Muscle of leg (tissue), 11 donors: ENCODE measurements around the gene ZKSCAN4. TPM values are rescaled to one million over a fixed set of nuclear protein-coding genes. Genes with fewer than 3 reads are reported as not detected.
A peak's percentile ranks its signal among the peaks of the same experiment; 100 is the strongest.

Source experiments
- DNase-seq: peaks from one replicate; pipeline ENCODE4 v3.0.0; 2013
- H3K27ac ChIP-seq: one replicate; pipeline ENCODE4 v1.5.1; 2013; ENCODE audit warnings: mild to moderate bottlenecking, low read length, control low read depth
- H3K27me3 ChIP-seq: one replicate; pipeline ENCODE4 v1.6.1; 2013; ENCODE audit warnings: low read length; ENCODE audit not compliant: control insufficient read depth, insufficient read depth
- H3K36me3 ChIP-seq: one replicate; pipeline ENCODE4 v1.6.1; 2013; ENCODE audit warnings: low read length; ENCODE audit not compliant: control insufficient read depth, insufficient read depth
- H3K4me1 ChIP-seq: one replicate; pipeline ENCODE4 v1.6.1; 2013; ENCODE audit warnings: low read length; ENCODE audit not compliant: control insufficient read depth, insufficient read depth
- H3K4me3 ChIP-seq: one replicate; pipeline ENCODE4 v1.5.1; 2013; ENCODE audit warnings: low read length, control low read depth
- H3K9me3 ChIP-seq: replicated peaks from 2 replicates; pipeline ENCODE4 v1.6.1; 2013; ENCODE audit warnings: low read depth, low read length; ENCODE audit not compliant: control insufficient read depth
- WGBS: methylation state at CpG from one replicate; pipeline ENCODE4 v1.1.5; 2013; ENCODE audit warnings: missing lambda C conversion rate; ENCODE audit not compliant: insufficient coverage; 5-methylcytosine and 5-hydroxymethylcytosine counted together
- polyA plus RNA-seq, 8 donors: library from polyadenylated mRNA; unstranded; fragments of 120-200 nt; gene quantifications; one replicate each; pipeline versions ENCODE4 v1.2.1 to v1.2.3, GENCODE V29; 2013; ENCODE audit warnings: inconsistent platforms in 1 of 8, low replicate concordance in 1 of 8; ENCODE audit not compliant: insufficient read length in 8 of 8, insufficient read depth in 1 of 8
- total RNA-seq: library from RNA; stranded (reverse); fragments of 120-200 nt; gene quantifications from one replicate; pipeline ENCODE4 v1.2.4, GENCODE V29; 2013

The ZKSCAN4 gene
- total and polyA plus RNA-seq, 9 donors: 4.8 to 7.0 (median 5.6) TPM

DNA sequence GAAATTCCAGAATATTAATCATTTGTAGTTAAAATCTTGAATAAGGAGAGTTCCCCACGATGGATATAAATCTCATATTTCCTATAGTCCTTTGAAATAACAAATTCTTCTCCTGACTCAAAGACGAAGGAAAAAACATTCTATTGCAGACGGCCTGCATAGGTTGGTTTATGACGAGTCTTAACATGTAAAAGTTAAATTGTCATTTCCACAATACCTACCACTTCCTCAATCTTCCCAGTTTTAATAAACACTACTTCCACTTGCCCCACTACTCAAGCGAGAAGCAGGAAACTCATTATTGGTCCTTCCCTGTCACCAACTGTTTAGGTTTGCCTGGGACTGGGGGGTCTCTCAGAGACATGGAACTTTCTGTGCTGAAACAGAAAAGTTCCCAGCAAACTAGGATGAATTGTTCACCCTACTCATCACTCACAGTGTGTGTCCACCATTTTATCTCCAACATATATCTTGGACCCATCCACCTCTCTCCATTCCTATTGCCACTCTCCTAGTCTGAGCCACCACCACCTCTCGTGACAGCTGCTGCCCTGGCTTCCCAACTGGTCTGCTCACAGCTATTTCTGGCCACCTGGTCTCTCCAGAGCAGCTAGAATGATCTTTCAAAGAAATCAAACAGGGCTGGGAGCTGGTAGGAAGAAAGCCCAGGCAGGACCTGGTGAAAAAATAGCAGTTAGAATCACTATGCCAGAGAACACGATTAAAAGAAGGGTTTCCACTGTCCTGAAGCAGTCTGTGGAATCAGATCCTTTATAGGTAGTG lies 42.1 kb downstream of the ZKSCAN4 start:
- Histone ChIP-seq H3K27me3 (peaks cover 53% of the 10 kb centered on the region), H3K4me3 (no peak overlapping the region), H3K27ac (peak overlapping the region; percentile 77), H3K9me3 (no peaks in the 10 kb centered on the region), H3K36me3 (no peaks in the 10 kb centered on the region), H3K4me1 (peaks cover 15% of the 10 kb centered on the region)
- WGBS: 0% methylated on average over 1 of the region's 7 CpGs
- peak; percentile 51 for DNase-seq

DNA sequence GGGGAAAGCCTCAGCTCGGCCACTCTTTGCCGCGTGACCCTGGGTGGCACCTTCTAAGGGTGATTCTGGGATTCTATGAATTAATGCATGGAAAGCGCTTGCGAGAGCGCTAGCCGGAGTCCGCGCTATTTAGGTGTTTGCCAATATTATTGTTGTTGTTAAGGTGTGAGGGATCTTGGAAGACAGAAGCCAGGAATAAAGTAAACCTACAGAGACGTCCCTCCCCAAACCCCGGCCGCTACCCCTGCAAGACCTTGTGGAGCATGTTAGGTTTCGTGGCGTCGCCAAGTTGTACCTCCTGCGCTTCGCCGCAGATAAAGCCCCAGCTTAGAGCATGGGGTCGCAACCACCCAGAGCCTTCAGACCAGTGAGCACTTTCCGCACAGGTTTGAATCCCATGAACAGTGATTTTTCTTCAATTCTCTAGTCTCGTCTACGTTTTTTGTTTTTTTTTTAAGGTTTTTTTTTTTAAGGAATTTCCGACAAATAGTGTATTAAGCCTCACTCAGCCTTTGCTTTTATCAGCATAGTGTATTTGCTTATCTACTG lies 43.9 kb downstream of the ZKSCAN4 start:
- H3K27me3 ChIP-seq: peaks cover 51% of the 10 kb centered on the region
- peaks cover 1% of the 10 kb centered on the region for H3K9me3 ChIP-seq
- peaks cover 15% of the 10 kb centered on the region for H3K4me1 ChIP-seq
- H3K27ac ChIP-seq: no peak overlapping the region
- peak overlapping the region; percentile 33 for H3K4me3 ChIP-seq
- 0% methylated on average over 11 of the region's 23 CpGs for WGBS
- no peak for DNase-seq
- H3K36me3 ChIP-seq: no peaks in the 10 kb centered on the region

DNA sequence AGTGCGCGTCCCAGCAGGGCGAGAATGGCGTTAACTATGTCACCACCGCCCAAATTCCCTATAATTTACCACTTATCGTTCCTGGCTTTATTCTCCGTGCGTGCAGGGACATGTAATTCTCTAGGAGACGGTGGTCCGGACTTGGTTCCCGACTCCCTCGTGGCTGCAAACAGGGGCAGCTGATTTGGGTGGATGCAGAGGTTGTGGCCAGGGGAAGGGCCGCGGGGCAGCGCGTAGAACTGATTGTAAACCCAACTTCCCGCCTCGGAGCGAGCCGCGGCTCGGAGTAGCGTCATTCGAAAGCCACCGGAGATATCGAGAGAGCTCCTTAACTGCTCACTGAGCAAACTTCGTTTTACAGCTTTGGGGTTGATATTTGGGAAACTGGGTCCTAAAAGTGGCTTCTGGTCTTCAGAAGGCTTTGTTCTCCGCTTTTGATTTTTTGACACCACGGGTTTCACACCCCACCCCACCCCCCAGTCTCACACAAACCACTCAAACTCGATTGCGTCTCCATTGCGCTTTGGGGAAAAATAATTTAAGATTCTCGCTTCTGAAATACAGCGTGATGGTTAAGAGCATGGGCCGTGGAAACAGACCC lies 44.5 kb downstream of the ZKSCAN4 start:
- peak overlapping the region; percentile 33 for H3K4me3 ChIP-seq
- H3K36me3 ChIP-seq: no peaks in the 10 kb centered on the region
- peaks cover 15% of the 10 kb centered on the region for H3K4me1 ChIP-seq
- 0% methylated on average over 4 of the region's 35 CpGs for WGBS
- DNase-seq: peak; percentile 48
- H3K27me3 ChIP-seq: peaks cover 48% of the 10 kb centered on the region
- H3K9me3 ChIP-seq: peaks cover 3% of the 10 kb centered on the region
- H3K27ac ChIP-seq: no peak overlapping the region

DNA sequence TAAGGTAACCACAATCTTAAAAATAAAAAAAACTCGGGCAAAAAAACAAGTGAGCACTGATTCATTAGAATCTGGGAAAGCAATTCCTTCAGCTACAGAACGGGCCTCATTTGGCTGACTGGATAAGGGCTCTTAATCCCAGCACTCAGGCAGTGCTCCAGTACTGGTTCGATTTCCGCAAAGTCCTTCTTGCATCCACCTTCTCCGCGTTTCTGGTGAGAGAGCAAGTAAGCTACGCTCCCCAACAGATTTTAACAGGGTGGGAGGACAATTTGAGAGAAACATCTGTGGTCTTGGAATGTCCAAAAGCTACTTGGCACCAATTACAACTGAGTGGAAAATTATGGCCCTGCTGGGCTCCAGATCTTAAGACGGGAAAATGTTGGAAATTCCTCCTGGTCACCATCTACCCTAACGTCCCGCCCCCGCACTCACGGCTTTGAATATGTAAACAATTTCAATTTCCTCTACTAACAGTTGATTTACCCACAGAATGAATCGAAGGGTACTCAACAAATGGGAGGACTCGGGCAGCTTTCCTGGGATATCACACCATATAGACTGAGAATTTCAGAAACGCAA lies 45.0 kb downstream of the ZKSCAN4 start:
- no peak for DNase-seq
- Histone ChIP-seq H3K4me1 (peaks cover 15% of the 10 kb centered on the region), H3K4me3 (peak overlapping the region; percentile 33), H3K9me3 (peaks cover 3% of the 10 kb centered on the region), H3K36me3 (no peaks in the 10 kb centered on the region), H3K27me3 (peaks cover 42% of the 10 kb centered on the region), H3K27ac (no peak overlapping the region)
- WGBS: under 1% methylated on average over 11 of the region's 15 CpGs

DNA sequence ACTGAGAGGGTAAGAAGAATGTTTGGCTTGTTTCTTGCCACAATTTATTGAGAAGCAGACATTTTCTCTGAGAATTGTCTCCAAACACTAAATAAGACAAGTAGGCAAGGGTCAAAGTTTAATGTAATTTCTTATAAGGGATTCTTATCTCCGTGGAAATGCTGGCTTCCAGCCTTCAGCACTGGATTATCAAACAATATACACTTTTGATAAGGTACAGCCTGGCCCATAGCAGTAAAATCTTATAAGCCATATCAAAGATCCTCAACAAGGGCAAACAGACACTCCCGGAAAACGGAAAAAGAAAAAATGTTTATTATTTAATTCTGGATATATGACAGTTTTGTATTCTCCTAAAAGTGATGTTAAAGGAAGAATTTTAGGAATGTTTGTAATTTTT lies 45.5 kb downstream of the ZKSCAN4 start:
- no CpG with 5 or more reads among the region's 3 CpGs for WGBS
- DNase-seq: no peak

DNA sequence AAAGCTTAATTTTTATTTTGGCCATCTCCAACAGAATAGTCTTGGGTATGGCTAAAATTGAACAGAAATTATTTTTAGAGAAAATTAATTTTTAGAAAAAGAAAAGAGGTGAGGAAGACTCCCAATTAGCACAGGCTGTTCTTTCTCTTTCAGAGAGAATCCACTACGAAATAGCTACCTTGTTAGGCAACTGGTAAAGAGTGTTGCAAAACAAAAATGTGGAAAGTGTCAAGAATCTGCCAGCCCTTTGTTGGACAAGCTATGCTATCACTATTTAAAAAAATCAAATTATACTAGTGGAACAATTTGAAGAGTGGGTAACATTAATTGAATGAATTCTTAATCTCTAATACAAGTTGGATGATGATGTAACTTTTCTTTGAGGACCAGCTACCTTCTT lies 46.2 kb downstream of the ZKSCAN4 start:
- H3K27me3 ChIP-seq: peaks cover 33% of the 10 kb centered on the region
- WGBS: no CpG with 5 or more reads among the region's 1 CpG
- no peaks in the 10 kb centered on the region for H3K36me3 ChIP-seq
- peaks cover 15% of the 10 kb centered on the region for H3K4me1 ChIP-seq
- peaks cover 3% of the 10 kb centered on the region for H3K9me3 ChIP-seq
- no peak overlapping the region for H3K4me3 ChIP-seq
- H3K27ac ChIP-seq: no peak overlapping the region
- DNase-seq: no peak

More for the DNA sequence above, 45.5 kb downstream of the ZKSCAN4 start:
- no peak overlapping the region for H3K4me3 ChIP-seq
- H3K27me3 ChIP-seq: peaks cover 37% of the 10 kb centered on the region
- no peak overlapping the region for H3K27ac ChIP-seq
- H3K36me3 ChIP-seq: no peaks in the 10 kb centered on the region
- peaks cover 3% of the 10 kb centered on the region for H3K9me3 ChIP-seq
- peaks cover 15% of the 10 kb centered on the region for H3K4me1 ChIP-seq

DNA sequence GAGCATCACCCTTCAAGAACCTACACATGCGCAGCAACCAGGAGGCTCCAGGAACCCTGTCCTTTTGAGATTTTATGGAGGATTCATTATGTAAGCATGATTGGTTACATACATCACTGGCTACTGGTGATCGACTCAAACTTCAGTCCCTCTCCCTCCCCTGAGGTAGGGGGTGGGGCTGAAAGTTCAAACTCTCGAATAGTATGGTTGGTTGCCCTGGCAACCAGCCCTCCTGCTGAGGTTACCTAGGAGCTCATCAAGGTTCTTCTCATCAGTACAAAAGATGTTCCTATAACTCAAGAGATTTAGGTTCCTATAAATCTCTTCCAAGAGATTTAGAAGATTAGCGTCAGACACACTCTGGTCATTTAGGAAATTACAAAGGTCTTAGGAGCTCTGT lies 48.9 kb downstream of the ZKSCAN4 start:
- no CpG with 5 or more reads among the region's 4 CpGs for WGBS
- H3K27me3 ChIP-seq: peaks cover 25% of the 10 kb centered on the region
- H3K27ac ChIP-seq: no peak overlapping the region
- DNase-seq: no peak
- peaks cover 11% of the 10 kb centered on the region for H3K4me1 ChIP-seq
- H3K9me3 ChIP-seq: peaks cover 3% of the 10 kb centered on the region
- H3K36me3 ChIP-seq: no peaks in the 10 kb centered on the region
- H3K4me3 ChIP-seq: no peak overlapping the region

DNA sequence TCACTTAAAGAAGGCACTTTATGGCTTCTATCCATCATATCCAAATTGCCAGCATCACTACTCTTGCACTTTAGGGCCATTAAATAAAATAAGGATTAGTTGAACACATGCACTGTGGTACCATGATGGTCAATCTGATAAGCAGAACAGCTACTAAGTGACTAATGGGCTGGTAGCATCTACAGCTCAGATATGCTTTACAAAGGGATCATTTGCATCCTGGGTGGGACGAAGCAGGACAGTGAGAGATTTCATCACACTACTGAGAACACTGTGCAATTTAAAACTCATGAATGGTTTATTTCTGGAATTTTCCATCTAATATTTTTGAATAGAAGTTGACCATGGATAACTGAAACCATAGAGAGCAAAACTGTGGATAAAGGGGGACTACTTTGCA lies 52.0 kb downstream of the ZKSCAN4 start:
- H3K36me3 ChIP-seq: no peaks in the 10 kb centered on the region
- H3K4me1 ChIP-seq: no peaks in the 10 kb centered on the region
- peaks cover 5% of the 10 kb centered on the region for H3K27me3 ChIP-seq

More for the DNA sequence above, 52.0 kb downstream of the ZKSCAN4 start:
- no peak for DNase-seq
- Histone ChIP-seq H3K27ac (no peak overlapping the region), H3K4me3 (no peak overlapping the region), H3K9me3 (peaks cover 3% of the 10 kb centered on the region)
- no CpG with 5 or more reads among the region's 1 CpG for WGBS
